Measurements from ENCODE around the gene TTF2.

DNA sequence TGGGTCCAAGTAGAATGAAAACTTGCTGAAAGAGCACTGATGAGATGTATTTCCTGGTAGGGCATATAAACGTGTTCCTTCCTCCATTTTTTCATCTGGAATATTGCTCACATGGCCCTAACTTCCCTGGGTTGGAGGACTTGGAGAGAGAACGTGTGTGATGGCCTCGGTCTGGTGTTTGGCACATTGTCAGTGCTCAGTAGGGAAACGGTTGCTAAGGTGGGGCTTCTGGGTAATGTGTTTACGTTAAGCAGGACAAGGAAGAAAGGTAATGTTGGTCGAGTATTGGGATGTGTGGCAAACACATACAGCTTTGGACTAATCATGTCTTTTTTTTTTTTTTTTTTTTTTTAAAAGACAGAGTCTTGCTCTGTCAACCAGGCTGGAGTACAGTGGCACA is 6.2 kb downstream of the TTF2 start:
- TF ChIP-seq, protein P1, sequence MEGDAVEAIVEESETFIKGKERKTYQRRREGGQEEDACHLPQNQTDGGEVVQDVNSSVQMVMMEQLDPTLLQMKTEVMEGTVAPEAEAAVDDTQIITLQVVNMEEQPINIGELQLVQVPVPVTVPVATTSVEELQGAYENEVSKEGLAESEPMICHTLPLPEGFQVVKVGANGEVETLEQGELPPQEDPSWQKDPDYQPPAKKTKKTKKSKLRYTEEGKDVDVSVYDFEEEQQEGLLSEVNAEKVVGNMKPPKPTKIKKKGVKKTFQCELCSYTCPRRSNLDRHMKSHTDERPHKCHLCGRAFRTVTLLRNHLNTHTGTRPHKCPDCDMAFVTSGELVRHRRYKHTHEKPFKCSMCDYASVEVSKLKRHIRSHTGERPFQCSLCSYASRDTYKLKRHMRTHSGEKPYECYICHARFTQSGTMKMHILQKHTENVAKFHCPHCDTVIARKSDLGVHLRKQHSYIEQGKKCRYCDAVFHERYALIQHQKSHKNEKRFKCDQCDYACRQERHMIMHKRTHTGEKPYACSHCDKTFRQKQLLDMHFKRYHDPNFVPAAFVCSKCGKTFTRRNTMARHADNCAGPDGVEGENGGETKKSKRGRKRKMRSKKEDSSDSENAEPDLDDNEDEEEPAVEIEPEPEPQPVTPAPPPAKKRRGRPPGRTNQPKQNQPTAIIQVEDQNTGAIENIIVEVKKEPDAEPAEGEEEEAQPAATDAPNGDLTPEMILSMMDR (IDR thresholded peaks at IDR 0.05; ENCODE audit: insufficient read depth, low read length, poor library complexity, severe bottlenecking): no peak
- TF ChIP-seq EZH2phosphoT487 (conservative IDR thresholded peaks at IDR 0.05; ENCODE audit: low read length): no peak
